Effector memory CD8-positive, alpha-beta T cell (primary cell): ENCODE data around the gene NOX3.
A peak's percentile ranks its signal among the peaks of the same experiment; 100 is the strongest.
"Not testable (repeated sequence)": the region's sequence is repeated elsewhere in the genome, so short reads cannot be mapped to it uniquely, and the experiment has no call there.

Source experiments
- ATAC-seq: fragments of 150-1000 bp; cut with Tn5 transposase; replicated peaks from 2 replicates; pipeline ENCODE4 v1.10.0; 2021; ENCODE audit warnings: mild to moderate bottlenecking, moderate library complexity
- DNase-seq, 3 experiments: peaks; one replicate each; pipeline ENCODE4 v3.0.0; 2021
- H3K27ac Mint-ChIP-seq, 2 donors: one replicate each; pipeline ENCODE4 v1.8.0; 2022; ENCODE audit warnings: mild to moderate bottlenecking in 2 of 2, mixed read lengths in 2 of 2, moderate library complexity in 2 of 2
- H3K27me3 Mint-ChIP-seq, 2 donors: one replicate each; pipeline ENCODE4 v1.8.0; 2022; ENCODE audit warnings: mixed read lengths in 2 of 2
- H3K36me3 Mint-ChIP-seq: one replicate; pipeline ENCODE4 v1.8.0; 2022; ENCODE audit warnings: mild to moderate bottlenecking, moderate library complexity, mixed read lengths; ENCODE audit not compliant: insufficient read depth
- H3K4me1 Mint-ChIP-seq, 2 donors: one replicate each; pipeline ENCODE4 v1.8.0; 2022; ENCODE audit warnings: low read depth in 2 of 2, mixed read lengths in 2 of 2
- H3K4me3 Mint-ChIP-seq, 2 donors: one replicate each; pipeline ENCODE4 v1.8.0; 2022; ENCODE audit warnings: mild to moderate bottlenecking in 2 of 2, mixed read lengths in 2 of 2, moderate library complexity in 2 of 2
- H3K9me3 Mint-ChIP-seq, 2 donors: one replicate each; pipeline ENCODE4 v1.8.0; 2022; ENCODE audit warnings: mixed read lengths in 2 of 2

The NOX3 gene

GRCh38 chr6:155487371-155488130 lies 31.9 kb upstream of the NOX3 start:
- Mint-ChIP-seq H3K4me3 (no peak overlapping the region), H3K36me3 (no peaks in the 10 kb centered on the region), H3K4me1 (peaks cover 0 to 1% of the 10 kb centered on the region in 2 donors), H3K27ac (no peak overlapping the region), H3K27me3 (peaks cover 0 to 15% of the 10 kb centered on the region in 2 donors), H3K9me3 (no peaks in the 10 kb centered on the region)
- DNase-seq: no peak
- ATAC-seq: no peak

GRCh38 chr6:155486721-155487294 lies 31.2 kb upstream of the NOX3 start:
- Mint-ChIP-seq H3K9me3 (no peaks in the 10 kb centered on the region), H3K4me3 (no peak overlapping the region), H3K27me3 (peaks cover 0 to 9% of the 10 kb centered on the region in 2 donors), H3K27ac (no peak overlapping the region), H3K36me3 (no peaks in the 10 kb centered on the region), H3K4me1 (peaks cover 0 to 1% of the 10 kb centered on the region in 2 donors)
- DNase-seq: no peak
- ATAC-seq: no peak

- Mint-ChIP-seq H3K9me3 (no peaks in the 10 kb centered on the region), H3K4me3 (no peak overlapping the region), H3K27me3 (peaks cover 0 to 20% of the 10 kb centered on the region in 2 donors), H3K4me1 (peaks cover 0 to 1% of the 10 kb centered on the region in 2 donors), H3K27ac (no peak overlapping the region), H3K36me3 (no peaks in the 10 kb centered on the region)
- DNase-seq (no peak), ATAC-seq (no peak)
Measured at GRCh38 chr6:155485756-155486155, 30.1 kb upstream of the NOX3 start.

- H3K9me3 Mint-ChIP-seq: no peaks in the 10 kb centered on the region
- H3K27me3 Mint-ChIP-seq: peaks cover 0 to 24% of the 10 kb centered on the region in 2 donors
- H3K4me3 Mint-ChIP-seq: no peak overlapping the region
- no peak overlapping the region for H3K27ac Mint-ChIP-seq
- no peaks in the 10 kb centered on the region for H3K36me3 Mint-ChIP-seq
- ATAC-seq (no peak), DNase-seq (no peak)
- H3K4me1 Mint-ChIP-seq: peaks cover 0 to 1% of the 10 kb centered on the region in 2 donors
Measured at GRCh38 chr6:155483858-155484257, 28.2 kb upstream of the NOX3 start.

- Mint-ChIP-seq H3K9me3 (no peaks in the 10 kb centered on the region), H3K36me3 (no peaks in the 10 kb centered on the region), H3K4me3 (no peak overlapping the region), H3K27ac (no peak overlapping the region), H3K4me1 (peaks cover 0 to 1% of the 10 kb centered on the region in 2 donors), H3K27me3 (peaks cover 0 to 15% of the 10 kb centered on the region in 2 donors)
- DNase-seq: no peak
- ATAC-seq: no peak
Measured at GRCh38 chr6:155481215-155481614, 25.6 kb upstream of the NOX3 start.

GRCh38 chr6:155473741-155474140 lies 18.1 kb upstream of the NOX3 start:
- H3K36me3 Mint-ChIP-seq: no peaks in the 10 kb centered on the region
- peaks cover 4 to 7% of the 10 kb centered on the region in 2 donors for H3K4me1 Mint-ChIP-seq
- DNase-seq (no peak), ATAC-seq (no peak)
- H3K27me3 Mint-ChIP-seq: peaks cover 7 to 12% of the 10 kb centered on the region in 2 donors
- peaks cover 5 to 13% of the 10 kb centered on the region in 2 donors for H3K9me3 Mint-ChIP-seq
- H3K27ac Mint-ChIP-seq: no peak overlapping the region
- H3K4me3 Mint-ChIP-seq: no peak overlapping the region

GRCh38 chr6:155472886-155473285 lies 17.2 kb upstream of the NOX3 start:
- Mint-ChIP-seq H3K36me3 (no peaks in the 10 kb centered on the region), H3K27me3 (peaks cover 7 to 12% of the 10 kb centered on the region in 2 donors)

GRCh38 chr6:155470979-155471616 lies 15.5 kb upstream of the NOX3 start:
- not testable (repeated sequence) for H3K4me1 Mint-ChIP-seq, H3K27ac Mint-ChIP-seq, H3K36me3 Mint-ChIP-seq, H3K4me3 Mint-ChIP-seq
- H3K9me3 Mint-ChIP-seq: peaks cover 11 to 20% of the 10 kb centered on the region in 2 donors
- peak in 1 of 3 experiments; percentile 1 for DNase-seq
- H3K27me3 Mint-ChIP-seq: peaks cover 7 to 18% of the 10 kb centered on the region in 2 donors
- ATAC-seq: peak; percentile 56

More at GRCh38 chr6:155472886-155473285, 17.2 kb upstream of the NOX3 start:
- no peak overlapping the region for H3K27ac Mint-ChIP-seq
- H3K4me3 Mint-ChIP-seq: no peak overlapping the region
- ATAC-seq: no peak
- peaks cover 4 to 7% of the 10 kb centered on the region in 2 donors for H3K4me1 Mint-ChIP-seq
- peaks cover 9 to 20% of the 10 kb centered on the region in 2 donors for H3K9me3 Mint-ChIP-seq
- DNase-seq: no peak

GRCh38 chr6:155468543-155468942 lies 12.9 kb upstream of the NOX3 start:
- H3K4me1 Mint-ChIP-seq, H3K36me3 Mint-ChIP-seq, DNase-seq, H3K27ac Mint-ChIP-seq, ATAC-seq, H3K4me3 Mint-ChIP-seq: not testable (repeated sequence)
- Mint-ChIP-seq H3K9me3 (peaks cover 11 to 20% of the 10 kb centered on the region in 2 donors), H3K27me3 (peaks cover 12 to 14% of the 10 kb centered on the region in 2 donors)

- H3K9me3 Mint-ChIP-seq: peaks cover 11 to 20% of the 10 kb centered on the region in 2 donors
- H3K27ac Mint-ChIP-seq: no peak overlapping the region
- H3K36me3 Mint-ChIP-seq: no peaks in the 10 kb centered on the region
- peaks cover 11 to 19% of the 10 kb centered on the region in 2 donors for H3K27me3 Mint-ChIP-seq
- no peak overlapping the region for H3K4me3 Mint-ChIP-seq
- H3K4me1 Mint-ChIP-seq: peaks cover 4 to 7% of the 10 kb centered on the region in 2 donors
- no peak for ATAC-seq
- no peak for DNase-seq
Measured at GRCh38 chr6:155466539-155466938, 10.9 kb upstream of the NOX3 start.

- Mint-ChIP-seq H3K4me3 (no peak overlapping the region), H3K9me3 (no peaks in the 10 kb centered on the region), H3K36me3 (no peaks in the 10 kb centered on the region), H3K27ac (no peak overlapping the region), H3K4me1 (no peaks in the 10 kb centered on the region), H3K27me3 (peaks cover 6 to 31% of the 10 kb centered on the region in 2 donors)
- DNase-seq (no peak), ATAC-seq (no peak)
Measured at GRCh38 chr6:155461556-155461955, 5.9 kb upstream of the NOX3 start.

- Mint-ChIP-seq H3K9me3 (no peaks in the 10 kb centered on the region), H3K27me3 (peaks cover 26 to 48% of the 10 kb centered on the region in 2 donors), H3K4me1 (no peaks in the 10 kb centered on the region), H3K36me3 (peaks cover 5% of the 10 kb centered on the region), H3K4me3 (no peak overlapping the region), H3K27ac (no peak overlapping the region)
- DNase-seq (no peak), ATAC-seq (no peak)
Measured at GRCh38 chr6:155454471-155454870, 1.2 kb downstream of the NOX3 start.

GRCh38 chr6:155454008-155454407 lies 1.6 kb downstream of the NOX3 start:
- no peak for DNase-seq
- Mint-ChIP-seq H3K4me3 (no peak overlapping the region), H3K36me3 (peaks cover 5% of the 10 kb centered on the region), H3K27me3 (peaks cover 28 to 52% of the 10 kb centered on the region in 2 donors), H3K9me3 (no peaks in the 10 kb centered on the region), H3K27ac (no peak overlapping the region), H3K4me1 (no peaks in the 10 kb centered on the region)
- ATAC-seq: no peak
